Measurements from ENCODE around the gene TMUB2.

- TF ChIP-seq CTCF (IDR thresholded peaks at IDR 0.05), result no peak
- no peak for TF ChIP-seq POLR2A (IDR thresholded peaks at IDR 0.05)
- no peak for TF ChIP-seq POLR2AphosphoS5 (IDR thresholded peaks at IDR 0.05)
Observed at GRCh38 chr17:44232061-44232460, 45.3 kb downstream of the TMUB2 start.

All from upper lobe of left lung (tissue), 4 donors.